NCI-H446 (cell line): ENCODE results near the gene MED15.
"Not testable (repeated sequence)": the region's sequence is repeated elsewhere in the genome, so short reads cannot be mapped to it uniquely, and the experiment has no call there.

Source experiments
- DNase-seq, 2 experiments: peaks; one replicate each; lab custom pipeline; 2025; lab: John Stamatoyannopoulos, UW

Gene MED15

GRCh38 chr22:20483143-20483506 is 24.3 kb upstream of the MED15 start:
- not testable (repeated sequence) for DNase-seq

DNA sequence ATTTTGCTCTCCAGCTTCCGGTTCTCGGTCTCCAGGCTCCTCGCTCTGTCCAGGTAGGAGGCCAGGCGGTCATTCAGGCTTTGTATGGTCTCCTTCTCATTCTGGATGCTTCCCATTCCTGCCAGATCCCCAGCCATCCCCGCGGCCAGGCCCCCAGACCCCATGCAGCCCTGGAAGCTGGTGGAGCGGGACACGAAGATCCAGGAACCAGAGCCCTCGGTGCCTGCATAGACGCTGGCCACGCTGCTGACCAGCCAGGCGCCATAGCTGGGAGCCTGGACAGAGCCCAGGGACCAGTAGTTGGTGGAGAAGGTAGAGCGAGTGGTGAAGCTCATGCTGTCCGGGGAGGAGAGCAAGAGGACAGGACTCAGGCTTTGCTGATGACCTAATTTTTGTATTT is 23.6 kb upstream of the MED15 start:
- no peak for DNase-seq

DNA sequence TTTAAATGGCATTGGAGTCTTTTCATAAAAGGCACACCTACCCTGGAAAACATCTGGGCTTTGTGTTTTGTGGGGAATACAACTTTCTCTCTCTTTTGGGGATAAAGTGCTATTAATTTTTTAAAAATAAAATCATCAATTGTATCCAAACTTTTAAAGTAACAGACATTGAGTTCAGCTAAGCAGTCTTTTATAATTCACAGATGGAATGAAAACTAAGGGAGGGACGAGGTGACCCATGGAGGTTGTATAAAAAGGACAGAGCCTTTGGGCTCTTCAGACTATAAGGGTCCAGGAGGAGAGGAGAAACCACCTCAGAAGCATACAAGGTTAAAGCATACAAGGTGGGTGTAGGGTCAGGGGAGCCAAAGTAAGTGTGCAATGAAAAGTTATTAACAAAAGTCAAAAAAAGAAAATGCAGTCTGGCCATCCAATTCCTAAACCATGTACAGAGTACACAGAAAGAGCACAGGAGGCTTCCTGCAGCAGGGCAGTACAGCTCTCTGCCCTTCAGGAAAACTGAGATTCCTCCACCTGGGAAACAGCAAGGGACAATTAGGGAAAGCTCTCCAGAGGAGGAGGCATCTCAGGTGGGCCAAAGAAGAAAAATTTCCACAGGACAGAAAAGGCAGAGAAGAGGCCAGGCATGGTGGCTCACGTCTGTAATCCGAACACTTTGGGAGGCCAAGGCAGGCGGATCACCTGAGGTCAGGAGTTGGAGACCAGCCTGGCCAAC is 22.3 kb upstream of the MED15 start:
- no peak for DNase-seq

GRCh38 chr22:20486229-20486628 is 21.2 kb upstream of the MED15 start:
- no peak for DNase-seq

DNA sequence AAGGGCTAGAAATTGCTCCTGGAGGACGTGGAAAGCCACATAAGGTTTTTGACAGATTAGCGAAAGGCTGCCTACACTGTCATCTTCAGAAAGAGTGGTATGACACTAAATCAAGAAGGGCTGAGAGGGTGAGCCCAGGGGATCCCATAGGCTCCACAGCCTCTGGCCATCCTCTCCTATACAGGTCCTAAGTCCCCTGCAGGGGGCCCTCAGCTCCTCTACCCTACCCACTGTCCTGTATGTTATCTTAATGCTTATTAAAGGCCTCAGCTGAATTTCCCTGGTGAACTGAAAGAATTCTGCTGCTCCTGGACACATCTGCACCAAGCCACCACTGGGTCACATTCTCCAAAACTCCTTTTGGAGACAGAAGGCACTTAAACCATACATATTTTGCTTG is 19.7 kb upstream of the MED15 start:
- no peak for DNase-seq

- DNase-seq = no peak
These were observed 18.5 kb upstream of the MED15 start for GRCh38 chr22:20488946-20489345.

- DNase-seq = no peak
These were observed 17.0 kb upstream of the MED15 start for GRCh38 chr22:20490183-20490940.

DNA sequence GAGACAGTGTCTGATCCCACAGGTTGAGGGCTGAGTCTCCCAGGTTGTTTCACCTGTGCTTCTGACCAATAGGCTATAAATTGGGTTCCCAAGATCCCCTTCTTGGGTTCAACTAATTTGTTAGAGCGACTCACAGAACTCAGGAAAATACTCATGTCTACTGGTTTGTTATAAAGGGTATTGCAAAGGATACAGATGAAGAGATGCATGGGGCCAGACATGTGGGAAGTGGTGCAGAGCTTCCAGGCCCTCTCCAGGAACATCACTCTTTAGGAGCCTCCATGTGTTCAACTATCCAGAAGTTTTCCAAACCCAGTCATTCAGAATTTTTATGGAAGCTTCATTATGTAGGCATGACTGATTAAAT is 16.5 kb upstream of the MED15 start:
- DNase-seq = no peak

GRCh38 chr22:20491346-20491745 is 16.1 kb upstream of the MED15 start:
- no peak for DNase-seq

DNA sequence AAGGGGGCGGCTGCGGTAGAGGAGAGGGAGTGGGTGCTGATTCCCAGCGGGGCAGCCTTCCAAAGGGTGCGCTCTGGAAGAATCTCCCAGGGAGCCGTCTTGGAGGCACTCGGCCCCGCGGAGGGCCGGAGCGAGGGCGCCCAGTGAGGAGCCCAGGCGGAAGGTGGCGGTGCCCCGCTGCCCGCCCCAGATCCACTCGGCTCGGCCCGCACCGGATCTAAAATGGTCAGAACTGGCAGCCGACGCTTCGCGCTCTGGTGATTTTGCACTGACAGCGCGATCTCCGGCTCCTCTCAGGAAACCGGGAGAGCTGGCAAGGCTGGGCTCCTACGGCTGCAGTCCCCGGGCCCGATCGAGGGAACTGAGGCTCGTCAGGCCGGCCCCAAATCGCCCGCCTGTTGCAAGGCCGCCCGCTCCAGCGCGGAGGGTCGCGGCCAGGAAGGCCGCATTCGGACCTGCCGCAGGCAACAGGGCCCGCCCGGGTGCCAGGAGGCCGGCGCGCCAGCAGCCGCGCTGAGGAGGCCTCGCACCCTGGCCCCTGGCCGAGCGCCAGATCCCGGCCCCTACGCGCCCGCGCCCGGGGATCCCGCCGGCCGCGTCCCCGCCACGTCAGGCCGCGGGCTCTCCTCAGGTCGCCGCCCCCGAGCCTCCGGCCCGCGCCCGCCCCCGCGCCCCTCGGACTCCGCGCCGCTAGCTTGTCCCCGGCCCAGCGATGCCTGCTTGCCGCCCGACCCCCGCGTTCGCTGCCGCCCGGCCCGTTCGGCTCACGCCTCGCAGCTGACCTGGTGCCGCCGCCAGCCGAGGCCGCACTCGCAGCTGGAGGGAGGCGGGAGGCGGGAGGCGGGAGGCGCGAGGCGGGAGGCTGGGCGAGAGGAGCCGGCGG is 12.2 kb upstream of the MED15 start, which contains the start of gene KLHL22:
Gene KLHL22, minus strand, starts transcription at position 818 of the 883 bp plus-strand sequence. CDS start 6,584 bp downstream, outside the sequence.
- peak in 1 of 2 experiments; percentile 70 for DNase-seq

- peak; percentile 79 to 95 for DNase-seq
These were observed 11.3 kb upstream of the MED15 start for GRCh38 chr22:20495861-20496681.

DNA sequence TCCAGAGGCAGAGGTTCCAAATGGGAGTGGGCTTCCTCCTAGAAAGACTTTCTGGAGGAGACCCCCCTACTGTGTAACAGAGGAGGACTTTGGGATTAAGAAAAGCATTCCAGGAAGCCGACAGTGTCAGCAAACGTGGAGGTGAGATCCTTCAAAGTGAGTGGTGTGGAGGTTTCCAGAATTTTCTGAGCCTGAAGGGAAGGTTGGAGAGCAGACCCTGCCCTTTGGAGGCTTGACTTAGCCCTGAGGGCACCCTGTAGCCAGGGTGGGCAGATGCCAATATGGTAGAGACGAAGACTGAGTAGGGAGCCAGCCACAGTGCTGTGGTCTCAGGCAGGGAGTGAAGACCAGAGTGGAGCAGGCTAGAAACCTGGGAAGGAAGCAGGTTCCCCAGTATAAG is 10.0 kb upstream of the MED15 start:
- no peak for DNase-seq

DNA sequence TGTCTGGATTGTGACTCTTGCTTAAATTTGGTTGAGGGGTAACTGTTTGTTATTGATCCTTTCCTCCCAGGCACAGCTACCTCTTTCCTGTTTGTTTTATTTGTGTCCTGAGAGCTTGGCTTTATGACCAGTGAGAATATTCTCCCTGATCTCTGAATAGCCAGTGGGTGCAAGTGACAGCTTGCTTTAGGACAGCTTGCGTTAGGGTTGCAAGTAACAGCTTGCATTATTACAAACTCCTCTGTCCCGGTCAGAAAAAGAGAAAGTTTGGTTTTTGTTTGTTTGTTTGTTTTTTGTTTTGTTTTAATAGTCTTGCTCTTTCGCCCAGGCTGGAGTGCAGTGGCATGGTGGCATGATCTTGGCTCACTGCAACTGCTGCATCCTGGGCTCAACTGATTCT is 8.5 kb upstream of the MED15 start:
- DNase-seq = no peak

- DNase-seq = no peak
These were observed 7.6 kb upstream of the MED15 start for GRCh38 chr22:20499769-20500168.

DNA sequence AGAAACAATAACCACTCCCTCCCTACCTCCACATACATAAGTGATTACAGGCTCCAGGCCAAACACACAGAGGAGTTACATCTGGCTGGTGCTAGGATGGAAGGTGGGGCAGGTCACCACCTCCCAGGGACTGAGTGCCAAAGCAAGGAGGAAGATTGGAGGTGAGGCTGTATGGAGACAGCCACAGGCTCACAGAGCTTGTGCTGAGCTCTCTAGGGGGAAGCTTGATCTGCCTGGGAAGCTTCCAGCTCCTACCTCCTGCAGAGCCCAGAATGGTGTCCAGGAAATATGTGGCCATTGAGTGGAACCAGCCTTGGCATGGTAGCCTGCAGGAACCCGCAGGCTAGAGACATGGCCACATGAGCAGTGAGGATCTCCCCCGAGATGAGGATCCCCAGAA is 3.6 kb upstream of the MED15 start:
- DNase-seq = no peak

DNA sequence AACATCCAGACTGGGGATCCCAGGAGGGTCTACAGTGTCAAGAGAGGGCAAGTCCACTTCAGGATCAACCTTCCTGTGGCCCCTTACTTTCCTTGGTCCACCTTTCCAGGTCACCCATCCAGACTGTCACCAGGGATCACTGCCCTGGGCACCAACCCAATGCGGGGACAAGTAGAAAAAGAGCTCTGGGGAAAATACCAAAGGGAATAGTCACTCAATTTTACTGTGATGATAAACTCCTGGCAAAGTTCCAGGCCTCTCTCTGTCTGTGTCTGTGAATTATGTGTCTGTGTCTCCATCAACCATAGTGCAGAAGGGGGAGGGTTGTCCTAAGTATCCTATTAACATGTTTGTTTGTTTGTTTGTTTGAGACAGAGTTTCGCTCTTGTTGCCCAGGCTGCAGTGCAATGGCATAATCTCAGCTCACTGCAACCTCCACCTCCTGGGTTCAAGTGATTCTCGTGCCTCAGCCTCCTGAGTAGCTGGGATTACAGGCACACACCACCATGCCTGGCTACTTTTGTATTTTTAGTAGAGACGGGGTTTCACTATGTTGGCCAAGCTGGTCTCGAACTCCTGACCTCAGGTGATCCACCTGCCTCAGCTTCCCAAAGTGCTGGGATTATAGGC is 3.0 kb upstream of the MED15 start:
- DNase-seq = not testable (repeated sequence)

GRCh38 chr22:20506543-20507252 is 712 bp upstream of the MED15 start:
- no peak for DNase-seq

GRCh38 chr22:20508067-20508755 is 801 bp downstream of the MED15 start:
- DNase-seq = not testable (repeated sequence)

DNA sequence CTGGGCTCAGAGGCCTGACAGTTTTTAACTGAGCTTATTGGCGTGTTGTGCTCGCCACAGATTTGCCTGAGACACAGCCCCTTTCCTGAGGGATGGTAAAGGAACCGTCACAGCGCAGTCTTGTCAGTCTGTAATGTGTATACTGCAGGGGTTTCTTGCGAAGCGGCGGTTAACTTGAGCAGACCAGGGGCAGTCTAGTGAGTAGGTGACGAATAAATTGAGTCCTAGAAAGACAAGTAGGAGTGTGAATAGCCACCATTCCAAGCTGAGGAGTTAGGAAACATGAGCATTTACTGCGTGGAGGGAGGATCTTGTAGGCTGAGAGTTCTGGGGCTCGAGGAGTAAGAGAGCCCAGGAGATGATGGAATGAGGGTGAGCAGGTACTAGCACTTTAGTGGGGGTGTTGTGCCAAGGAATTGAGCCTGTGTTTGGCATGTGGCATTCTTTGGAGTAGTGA is 1.4 kb downstream of the MED15 start:
- DNase-seq = no peak
